LoVo (cell line): ENCODE measurements around the gene TUFT1.

ENCODE experiments used
- DNase-seq: peaks from one replicate; pipeline ENCODE4 v3.0.0-alpha.2; 2016; ENCODE audit warnings: low spot score

The TUFT1 gene

DNA sequence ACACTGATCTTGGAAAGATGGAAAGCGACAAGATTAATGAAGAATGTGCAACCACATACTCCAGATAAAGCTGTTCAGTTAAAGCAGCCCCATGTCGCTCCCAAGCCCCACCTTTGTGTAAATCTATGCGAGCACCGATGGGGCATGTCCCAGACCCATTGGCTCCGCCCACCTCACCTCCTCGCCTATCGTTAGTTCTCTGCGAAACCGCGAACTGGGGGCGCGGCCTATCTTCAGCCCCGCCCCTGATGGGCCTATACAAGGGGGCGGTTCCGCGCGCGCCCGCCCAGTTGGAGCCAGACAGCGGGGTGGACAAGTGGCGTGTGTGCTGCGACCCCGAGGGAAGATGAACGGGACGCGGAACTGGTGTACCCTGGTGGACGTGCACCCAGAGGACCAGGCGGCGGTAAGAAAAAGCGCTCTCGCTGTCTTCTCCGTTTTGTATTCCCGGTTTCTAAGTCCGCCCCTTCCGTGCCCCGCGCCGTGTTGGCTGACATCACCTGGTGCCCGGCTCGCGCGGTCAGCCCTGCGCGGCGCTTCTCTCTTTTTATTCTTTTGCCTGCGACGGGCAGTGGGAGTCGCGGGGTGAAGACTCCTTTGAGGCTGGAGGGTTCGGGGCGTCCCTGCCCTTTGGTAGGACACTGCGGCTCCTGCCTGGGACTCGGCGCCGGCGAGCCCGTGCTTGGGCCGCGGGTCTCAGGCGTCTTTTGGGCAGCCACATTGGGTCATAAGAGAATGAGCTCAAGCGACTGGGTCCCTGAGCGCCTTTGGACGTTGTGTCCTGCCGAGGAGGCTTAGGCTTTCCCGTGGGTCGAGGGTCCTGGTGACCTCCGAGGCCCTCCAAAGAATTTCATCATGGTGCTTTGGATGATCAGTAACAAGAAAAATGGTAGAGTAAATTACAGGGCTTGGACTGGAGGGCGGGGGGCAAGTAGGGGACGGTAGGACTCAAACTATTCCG lies at the start of gene TUFT1:
TUFT1 (plus strand) TSS at position 289 of the 961 bp plus-strand sequence; CDS start at position 347, 58 bp downstream.
- DNase-seq = peak; percentile 96

DNA sequence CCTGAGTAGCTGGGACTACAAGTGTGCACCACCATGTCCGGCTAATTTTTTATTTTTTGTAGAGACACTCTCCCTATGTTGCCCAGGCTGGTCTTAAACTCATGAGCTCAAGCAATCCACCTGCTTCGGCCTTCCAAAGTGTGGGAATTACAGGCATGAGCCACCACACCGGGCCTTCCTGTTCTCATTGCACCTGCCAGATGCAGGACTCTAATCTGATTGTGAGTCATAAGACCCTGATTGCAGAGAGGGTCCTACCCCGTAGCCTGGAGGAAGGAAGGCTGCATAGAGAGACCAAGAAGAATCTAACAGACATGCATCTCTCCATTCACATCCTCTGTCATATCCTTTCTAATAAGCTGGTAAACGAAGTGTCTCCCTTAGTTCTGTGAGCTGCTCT lies 48.5 kb upstream of the TUFT1 start:
- no peak for DNase-seq

- no peak for DNase-seq
Measured at GRCh38 chr1:151492120-151492519, 48.0 kb upstream of the TUFT1 start.

DNA sequence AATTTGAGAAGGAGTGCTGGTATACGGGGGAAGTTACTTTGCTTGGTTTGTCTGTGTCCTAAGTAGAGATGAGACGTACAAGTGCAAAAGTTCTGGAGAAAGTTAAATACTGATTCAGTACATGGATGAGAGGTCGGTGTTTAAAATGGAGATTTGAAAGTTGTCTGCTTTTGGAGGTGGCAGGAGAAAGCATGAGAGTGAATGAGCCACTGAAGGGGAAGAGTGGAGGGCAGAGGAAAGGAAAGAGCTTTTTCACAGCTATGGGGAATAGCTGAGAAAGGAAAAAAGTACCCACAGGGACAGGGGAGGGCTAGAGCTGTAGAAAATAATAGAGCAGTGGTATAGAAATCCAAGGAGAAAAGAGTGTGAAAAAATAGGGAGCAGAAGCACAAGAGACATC lies 47.1 kb upstream of the TUFT1 start:
- DNase-seq = no peak

DNA sequence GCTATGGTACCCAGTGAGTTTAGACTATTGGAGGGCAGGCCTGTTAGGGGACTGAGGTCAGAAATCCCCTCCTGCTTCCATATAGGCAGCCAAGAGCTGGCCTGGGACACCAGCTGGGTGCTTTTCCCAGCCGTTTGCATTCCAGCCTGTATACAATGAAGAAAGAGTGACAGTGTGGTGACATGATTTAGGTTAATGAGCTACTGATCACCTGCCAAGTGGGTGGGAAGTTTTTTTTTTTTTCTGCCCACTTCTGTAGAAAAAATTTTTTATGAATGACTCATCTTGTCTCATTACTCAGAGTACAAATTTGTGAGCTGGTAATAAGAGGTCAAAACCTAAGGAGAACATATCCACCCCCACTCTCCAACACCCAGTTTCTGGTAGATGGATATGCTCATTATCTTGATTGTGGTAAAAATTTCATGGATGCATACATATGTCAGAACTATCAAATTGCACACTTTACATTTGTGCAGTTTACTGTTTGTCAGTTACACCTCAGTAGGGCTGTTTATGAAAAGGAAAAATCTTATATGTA lies 45.3 kb upstream of the TUFT1 start:
- peak; percentile 85 for DNase-seq

GRCh38 chr1:151495316-151495715 lies 44.8 kb upstream of the TUFT1 start:
- DNase-seq = no peak

DNA sequence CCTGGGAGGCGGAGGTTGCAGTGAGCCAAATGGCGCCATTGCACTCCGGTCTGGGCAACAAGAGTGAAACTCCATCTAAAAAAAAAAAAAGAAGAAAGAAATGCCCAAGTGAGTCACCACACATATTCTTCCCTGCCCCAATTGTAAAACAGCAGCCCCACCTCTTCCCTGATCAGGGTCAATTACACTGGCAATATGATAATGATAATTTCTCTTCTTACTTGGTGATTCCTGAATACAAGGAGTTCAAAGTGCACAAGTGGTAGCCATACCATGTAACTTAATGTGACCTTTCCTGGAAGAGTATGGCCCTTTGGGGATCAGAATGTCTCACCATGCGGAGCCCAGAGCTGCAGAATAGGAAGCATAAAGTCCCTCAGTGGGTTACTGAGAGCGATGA lies 40.7 kb upstream of the TUFT1 start:
- DNase-seq = no peak

GRCh38 chr1:151499930-151500329 lies 40.2 kb upstream of the TUFT1 start:
- DNase-seq = no peak

DNA sequence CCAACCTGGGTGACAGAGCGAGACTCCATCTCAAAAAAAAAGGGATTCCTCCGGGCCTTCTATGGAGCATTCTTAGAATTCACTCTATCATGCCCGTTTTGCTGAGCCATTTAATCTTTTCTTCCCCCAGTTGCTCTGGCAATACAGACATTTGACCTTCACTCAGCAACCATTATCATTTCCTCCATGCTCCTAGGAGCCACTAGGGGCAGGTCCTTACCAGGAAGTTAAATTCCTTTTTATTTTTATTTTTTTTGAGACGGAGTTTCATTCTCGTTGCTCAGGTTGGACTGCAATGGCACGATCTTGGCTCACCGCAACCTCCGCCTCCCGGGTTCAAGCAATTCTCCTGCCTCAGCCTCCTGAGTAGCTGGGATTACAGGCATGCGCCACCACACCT lies 38.6 kb upstream of the TUFT1 start:
- DNase-seq = no peak

GRCh38 chr1:151502035-151502700 lies 37.9 kb upstream of the TUFT1 start:
- DNase-seq = no peak

DNA sequence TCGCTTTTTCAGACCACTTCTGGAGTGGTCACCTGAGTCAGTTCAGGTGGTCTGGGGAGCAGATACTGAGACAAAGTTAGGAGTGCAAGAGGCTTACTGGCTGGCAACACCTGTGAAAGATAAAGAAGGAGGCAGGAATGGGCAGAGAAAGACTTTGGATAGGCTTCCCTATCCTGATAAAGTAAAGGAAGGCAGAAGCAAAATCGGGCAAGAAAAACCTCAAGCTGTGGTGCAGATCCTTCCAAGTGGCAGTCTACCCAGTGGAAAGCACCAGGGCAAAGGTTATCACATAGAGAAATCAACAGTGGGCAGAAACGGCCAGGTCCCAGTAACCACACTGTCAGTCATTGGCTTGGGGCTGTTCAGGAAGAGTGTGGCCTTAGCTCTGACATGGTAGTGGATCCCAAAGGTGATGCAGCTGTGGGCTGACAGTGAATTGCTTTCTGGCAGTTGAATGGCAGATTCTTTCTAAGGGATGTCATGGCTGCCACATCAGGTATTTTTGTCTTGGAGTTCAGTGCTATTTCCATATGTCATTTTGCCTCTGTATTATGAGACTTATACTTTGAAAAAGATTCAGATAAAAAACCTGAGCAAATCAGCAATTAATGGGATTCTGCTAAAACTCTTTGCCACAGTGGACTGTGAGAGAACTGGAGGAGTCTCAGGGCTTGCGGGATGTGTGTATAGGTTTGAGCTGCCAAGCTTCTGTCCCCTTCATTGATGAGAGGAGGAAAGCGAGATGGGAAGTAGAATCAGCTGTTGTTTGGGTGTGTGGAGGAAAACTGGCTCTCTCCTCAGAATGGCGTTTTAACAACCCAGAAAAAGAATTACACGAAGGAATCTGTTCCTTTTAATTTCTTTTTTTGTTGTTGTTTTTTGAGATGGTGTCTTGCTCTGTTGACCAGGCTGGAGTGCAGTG lies 37.0 kb upstream of the TUFT1 start:
- no peak for DNase-seq

- DNase-seq = no peak
Measured at GRCh38 chr1:151504252-151504651, 35.9 kb upstream of the TUFT1 start.

DNA sequence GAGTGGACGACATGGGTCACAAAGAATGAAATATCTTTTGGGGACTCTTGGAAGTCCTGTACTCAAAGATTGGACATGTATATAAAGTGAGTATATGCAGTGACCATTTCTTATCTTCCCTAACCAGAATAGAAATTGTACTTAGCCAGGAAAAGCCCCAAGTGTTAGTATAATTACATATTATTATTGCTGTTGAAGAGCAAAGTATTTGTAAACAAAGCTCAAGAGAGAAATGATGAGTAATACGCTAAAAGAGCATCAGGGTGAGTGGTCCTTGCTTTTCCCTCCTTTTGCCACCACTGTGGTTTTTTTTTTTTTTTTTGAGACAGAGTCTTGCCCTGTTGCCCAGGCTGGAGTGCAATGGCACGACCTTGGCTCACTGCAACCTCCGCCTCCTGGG lies 35.4 kb upstream of the TUFT1 start:
- DNase-seq = no peak

DNA sequence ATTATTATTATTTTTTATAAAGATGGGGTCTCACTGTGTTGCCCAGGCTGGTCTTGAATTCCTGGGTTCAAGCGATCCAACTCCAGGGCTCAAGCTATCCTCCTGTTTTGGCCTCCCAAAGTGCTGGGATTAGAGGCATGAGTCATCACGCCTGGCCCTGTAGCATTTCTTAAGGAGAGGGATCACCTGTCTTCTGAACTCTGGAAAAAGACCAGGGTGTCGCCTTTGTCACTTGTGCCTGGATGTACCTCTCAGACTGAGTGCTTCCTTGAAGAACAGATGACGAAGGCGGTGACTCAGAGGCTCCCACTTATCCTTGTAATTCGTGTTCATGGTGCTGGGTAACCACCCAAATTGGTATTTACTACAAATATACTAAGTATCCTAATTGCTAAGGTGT lies 31.3 kb upstream of the TUFT1 start:
- DNase-seq = peak; percentile 95

DNA sequence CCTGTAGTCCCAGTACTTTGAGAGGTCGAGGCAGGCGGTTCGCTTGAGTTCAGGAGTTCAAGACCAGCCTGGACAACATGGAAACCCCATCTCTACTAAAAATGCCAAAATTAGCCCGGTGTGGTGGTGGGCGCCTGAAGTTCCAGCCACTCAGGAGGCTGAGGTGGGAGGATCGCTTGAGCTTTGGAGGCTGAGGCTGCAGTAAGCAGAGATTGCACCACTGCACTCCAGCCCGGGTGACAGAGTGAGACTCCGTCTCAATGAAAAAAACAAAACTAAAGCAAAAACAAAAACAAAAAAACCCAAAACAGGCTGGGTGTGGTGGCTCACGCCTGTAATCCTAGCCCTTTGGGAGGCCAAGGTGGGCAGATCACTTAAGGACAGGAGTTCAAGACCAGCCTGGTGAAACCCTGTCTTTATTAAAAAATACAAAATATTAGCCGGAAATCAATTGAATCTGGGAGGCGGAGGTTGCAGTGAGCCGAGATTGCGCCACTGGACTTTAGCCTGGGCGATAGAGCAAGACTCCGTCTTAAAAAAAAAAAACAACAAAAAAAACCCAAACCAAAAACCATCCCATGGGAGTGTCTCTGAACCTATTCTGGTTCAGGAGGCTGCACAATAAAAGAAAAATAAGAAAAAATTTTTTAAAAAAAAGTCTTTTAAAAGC lies 30.6 kb upstream of the TUFT1 start:
- DNase-seq = no peak

GRCh38 chr1:151510020-151510405 lies 30.1 kb upstream of the TUFT1 start:
- peak; percentile 57 for DNase-seq

GRCh38 chr1:151510614-151510956 lies 29.5 kb upstream of the TUFT1 start:
- no peak for DNase-seq

- DNase-seq = peak; percentile 89
Measured at GRCh38 chr1:151510957-151511635, 29.0 kb upstream of the TUFT1 start, which contains the start of gene CGN. TSS of gene CGN (plus strand) at chr1:151511387. CDS start at chr1:151518520, 7,133 bp downstream.

- no peak for DNase-seq
Measured at GRCh38 chr1:151511636-151512215, 28.4 kb upstream of the TUFT1 start.

GRCh38 chr1:151512326-151512725 lies 27.8 kb upstream of the TUFT1 start:
- no peak for DNase-seq
